Choroid plexus epithelial cell (primary cell): ENCODE data around the gene MUC6.
"Not testable (repeated sequence)": the region's sequence is repeated elsewhere in the genome, so short reads cannot be mapped to it uniquely, and the experiment has no call there.

Source experiments
- DNase-seq: peaks from one replicate; pipeline ENCODE4 v3.0.0-alpha.2; 2010; ENCODE audit warnings: low read depth
- H3K4me3 ChIP-seq: 2 replicates; pipeline ENCODE4 v1.5.1; 2011; ENCODE audit warnings: low read depth, mild to moderate bottlenecking, control low read depth, low read length, moderate library complexity
- CTCF ChIP-seq: conservative IDR thresholded peaks from 2 replicates; pipeline ENCODE4 v1.5.1; 2011; ENCODE audit warnings: low read depth, mild to moderate bottlenecking, control low read depth, inconsistent platforms, low read length, moderate library complexity

MUC6 gene

DNA sequence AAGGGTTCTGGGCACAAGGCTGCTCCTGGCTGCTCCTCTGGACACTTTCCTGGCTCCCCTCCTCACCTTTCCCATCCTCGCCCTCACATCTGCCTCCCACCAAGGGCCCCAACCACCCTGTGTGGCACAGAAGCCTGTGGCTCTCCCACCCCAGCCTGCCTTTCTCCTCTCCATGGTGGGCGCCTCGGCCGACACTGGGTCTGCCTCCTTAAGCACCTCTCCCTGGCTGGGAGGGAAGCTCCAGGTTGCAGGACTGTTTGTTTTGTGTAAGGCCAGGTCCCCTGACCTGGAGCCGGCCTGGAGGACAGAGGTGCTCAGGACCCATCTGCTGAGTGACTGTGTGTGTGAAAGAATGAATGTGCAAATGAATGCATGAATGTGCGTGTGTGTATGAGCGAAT, 14.1 kb downstream of the MUC6 start:
- no peak overlapping the region for H3K4me3 ChIP-seq
- no peak for TF ChIP-seq CTCF
- no peak for DNase-seq

DNA sequence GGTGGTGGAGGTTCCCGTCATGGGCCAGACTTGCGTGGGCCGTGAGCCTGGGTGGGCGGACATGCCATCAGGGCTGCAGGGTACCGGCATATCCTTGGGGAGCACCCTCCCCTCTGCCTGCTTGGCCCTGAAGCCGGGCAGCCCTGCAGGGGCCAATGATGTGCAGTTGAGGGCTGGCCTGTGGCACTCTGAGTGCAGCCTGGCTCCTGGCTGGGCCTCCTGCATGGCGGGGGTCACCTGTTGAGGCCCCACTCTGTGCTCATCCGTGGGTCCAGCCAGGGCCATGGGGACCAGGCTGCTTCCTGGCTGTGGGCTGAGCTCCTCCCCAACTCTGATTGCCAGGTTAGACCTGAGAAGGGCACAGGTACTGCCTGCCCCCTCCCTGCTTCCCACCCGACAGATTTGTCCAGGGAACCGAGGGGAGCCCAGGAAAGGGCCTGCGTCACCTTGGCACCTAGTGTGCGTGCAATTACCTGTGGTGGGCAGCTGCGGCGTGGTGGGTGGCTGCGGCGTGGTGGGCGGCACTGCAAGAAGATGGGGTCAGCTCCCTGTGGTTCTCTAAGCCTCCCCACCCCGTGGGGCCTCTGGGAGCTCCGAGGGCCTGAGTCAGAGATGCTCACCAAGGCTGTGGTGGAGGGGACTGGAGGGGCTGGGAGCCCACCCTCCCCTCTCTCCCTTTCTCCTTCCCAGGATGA, 16.2 kb downstream of the MUC6 start:
- DNase-seq = no peak
- no peak for TF ChIP-seq CTCF
- H3K4me3 ChIP-seq = no peak overlapping the region

- no peak for TF ChIP-seq CTCF
- no peak for DNase-seq
Measured at GRCh38 chr11:1019321-1019910, 17.1 kb downstream of the MUC6 start.

GRCh38 chr11:1018091-1018490, 18.4 kb downstream of the MUC6 start:
- TF ChIP-seq CTCF = no peak
- DNase-seq = no peak
- H3K4me3 ChIP-seq = no peak overlapping the region

More at GRCh38 chr11:1019321-1019910, 17.1 kb downstream of the MUC6 start:
- no peak overlapping the region for H3K4me3 ChIP-seq

GRCh38 chr11:1017269-1018005, 19.1 kb downstream of the MUC6 start:
- H3K4me3 ChIP-seq = no peak overlapping the region
- no peak for TF ChIP-seq CTCF
- no peak for DNase-seq

DNA sequence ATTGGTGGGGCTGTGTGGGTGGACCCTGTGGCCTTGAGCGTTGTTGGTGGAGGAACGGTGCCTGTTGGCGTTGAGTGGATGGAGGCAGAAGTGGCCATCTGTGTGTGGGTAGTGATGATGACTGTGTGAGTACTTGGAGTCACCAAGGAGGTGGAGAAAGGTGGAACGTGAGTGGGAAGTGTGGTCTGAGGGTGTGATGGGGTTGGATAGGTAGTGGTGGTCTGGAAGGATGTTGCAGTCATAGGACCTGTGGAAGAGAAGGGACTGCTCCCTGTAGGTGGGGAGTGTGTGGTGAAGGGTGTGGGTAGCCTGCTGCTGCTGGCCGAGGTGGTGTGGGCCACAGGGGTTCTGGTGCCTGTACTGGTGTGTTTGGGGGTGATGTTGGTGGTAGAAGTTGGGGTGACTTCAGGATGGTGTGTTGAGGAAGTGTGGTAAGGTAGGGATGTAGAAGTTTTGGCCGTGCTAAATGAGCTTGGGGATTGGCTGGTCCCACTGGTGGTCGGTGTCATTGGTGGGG, 19.9 kb downstream of the MUC6 start:
- H3K4me3 ChIP-seq, DNase-seq: not testable (repeated sequence)

DNA sequence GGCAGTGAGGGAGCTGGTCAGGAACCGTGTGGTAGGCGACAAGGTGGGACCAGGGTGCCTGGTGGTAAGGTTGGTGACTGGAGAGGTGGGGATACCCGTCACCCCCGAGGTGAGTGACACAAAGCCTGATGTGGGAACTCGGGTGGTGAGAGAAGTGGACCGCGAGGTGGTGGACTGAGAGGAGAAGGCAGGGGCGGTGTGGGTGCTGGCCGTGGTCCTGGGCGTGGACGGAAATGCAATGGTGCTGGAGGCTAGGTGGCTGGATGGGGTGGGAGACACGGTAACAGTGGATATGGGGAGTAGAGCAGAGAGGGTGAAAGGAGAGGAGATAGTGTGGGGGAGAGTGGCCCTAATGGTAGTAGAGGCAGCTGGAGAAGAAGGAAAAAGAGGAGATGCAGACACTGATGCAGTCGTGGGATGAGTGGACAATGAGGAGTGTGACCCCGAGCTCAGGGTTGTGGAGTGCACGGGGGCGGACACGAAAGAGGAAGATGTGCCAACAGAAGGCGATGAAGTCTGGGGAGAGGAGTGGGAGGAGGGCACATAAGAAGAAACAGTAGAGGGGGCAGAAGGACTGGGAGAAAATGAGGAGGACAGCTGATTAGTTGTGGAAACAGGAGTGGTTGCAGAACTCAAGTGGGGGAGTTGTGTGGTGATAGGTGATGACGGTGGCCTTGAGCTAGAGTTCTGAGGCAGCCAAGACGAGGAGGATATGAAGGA, 20.5 kb downstream of the MUC6 start:
- DNase-seq = no peak
- TF ChIP-seq CTCF = no peak
- no peak overlapping the region for H3K4me3 ChIP-seq
